Uterus (tissue), 2 donors: ENCODE results near the gene NUBPL.

Experiments
- POLR2A ChIP-seq, 2 donors: fragments of 450-650 bp; IDR thresholded peaks; one replicate each; pipeline ENCODE4 v1.6.1; 2016; ENCODE audit warnings: antibody characterized with exemption in 2 of 2, mild to moderate bottlenecking in 1 of 2, moderate library complexity in 1 of 2
- TF ChIP-seq, protein P1 (sequence below), 4 experiments: fragments of 200-600 bp in 2 of 4; fragments of 450-650 bp in 2 of 4; sonication (generic) in 2 of 4; IDR thresholded peaks; one replicate each; pipeline ENCODE4 v1.5.1; 2016 to 2019; ENCODE audit warnings: antibody characterized with exemption in 4 of 4, mild to moderate bottlenecking in 2 of 4, moderate library complexity in 1 of 4

DNA sequence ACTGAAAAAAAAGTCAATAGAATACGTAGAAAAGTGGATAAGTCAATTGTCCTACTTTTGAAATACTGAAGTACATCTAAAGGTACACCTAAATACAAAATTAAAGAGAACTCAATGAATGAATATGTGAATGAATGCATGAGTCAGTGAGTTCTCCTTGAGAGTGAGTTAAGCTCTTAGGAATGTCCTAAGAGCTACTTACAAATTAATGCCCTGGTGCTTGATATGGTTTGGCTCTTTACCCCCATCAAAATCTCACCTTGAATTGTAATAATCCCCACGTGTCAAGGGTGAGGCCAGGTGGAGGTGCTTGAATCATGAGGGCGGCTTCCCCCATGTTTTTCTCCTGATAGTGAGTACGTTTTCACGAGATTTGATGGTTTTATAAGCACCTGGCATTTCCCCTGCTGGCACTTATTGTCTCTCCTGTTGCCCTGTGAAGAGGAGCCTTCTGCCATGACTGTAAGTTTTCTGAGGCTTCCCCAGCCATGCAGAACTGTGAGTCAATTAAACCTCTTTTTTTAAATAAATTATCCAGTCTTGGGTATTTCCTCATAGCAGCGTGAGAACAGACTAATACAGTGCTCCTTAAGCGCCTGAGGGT, 323.7 kb downstream of the NUBPL start:
- TF ChIP-seq, protein P1, sequence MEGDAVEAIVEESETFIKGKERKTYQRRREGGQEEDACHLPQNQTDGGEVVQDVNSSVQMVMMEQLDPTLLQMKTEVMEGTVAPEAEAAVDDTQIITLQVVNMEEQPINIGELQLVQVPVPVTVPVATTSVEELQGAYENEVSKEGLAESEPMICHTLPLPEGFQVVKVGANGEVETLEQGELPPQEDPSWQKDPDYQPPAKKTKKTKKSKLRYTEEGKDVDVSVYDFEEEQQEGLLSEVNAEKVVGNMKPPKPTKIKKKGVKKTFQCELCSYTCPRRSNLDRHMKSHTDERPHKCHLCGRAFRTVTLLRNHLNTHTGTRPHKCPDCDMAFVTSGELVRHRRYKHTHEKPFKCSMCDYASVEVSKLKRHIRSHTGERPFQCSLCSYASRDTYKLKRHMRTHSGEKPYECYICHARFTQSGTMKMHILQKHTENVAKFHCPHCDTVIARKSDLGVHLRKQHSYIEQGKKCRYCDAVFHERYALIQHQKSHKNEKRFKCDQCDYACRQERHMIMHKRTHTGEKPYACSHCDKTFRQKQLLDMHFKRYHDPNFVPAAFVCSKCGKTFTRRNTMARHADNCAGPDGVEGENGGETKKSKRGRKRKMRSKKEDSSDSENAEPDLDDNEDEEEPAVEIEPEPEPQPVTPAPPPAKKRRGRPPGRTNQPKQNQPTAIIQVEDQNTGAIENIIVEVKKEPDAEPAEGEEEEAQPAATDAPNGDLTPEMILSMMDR (IDR thresholded peaks at IDR 0.05): no peak
- TF ChIP-seq POLR2A (IDR thresholded peaks at IDR 0.05): no peak
